Cardiac fibroblast (primary cell): ENCODE measurements around the gene GPR52.

Experiments
- DNase-seq, 2 donors: peaks; one replicate each; pipeline versions ENCODE4 v3.0.0 to v3.0.0-alpha.2; 2010; ENCODE audit warnings: low read depth in 2 of 2
- H3K4me3 ChIP-seq, 2 donors: replicated peaks in 1 of 2; 1 replicate in 1 of 2; 2 replicates in 1 of 2; pipeline ENCODE4 v1.5.1; 2011; ENCODE audit warnings: low read depth in 2 of 2, low read length in 2 of 2, mild to moderate bottlenecking in 2 of 2, moderate library complexity in 1 of 2
- CTCF ChIP-seq: IDR thresholded peaks from one replicate; pipeline ENCODE4 v1.5.1; 2011; ENCODE audit warnings: low read depth, mild to moderate bottlenecking, low read length, inconsistent platforms

Gene GPR52

GRCh38 chr1:174426153-174426552 lies 21.6 kb upstream of the GPR52 start:
- TF ChIP-seq CTCF: no peak
- H3K4me3 ChIP-seq: no peak overlapping the region
- DNase-seq: no peak

DNA sequence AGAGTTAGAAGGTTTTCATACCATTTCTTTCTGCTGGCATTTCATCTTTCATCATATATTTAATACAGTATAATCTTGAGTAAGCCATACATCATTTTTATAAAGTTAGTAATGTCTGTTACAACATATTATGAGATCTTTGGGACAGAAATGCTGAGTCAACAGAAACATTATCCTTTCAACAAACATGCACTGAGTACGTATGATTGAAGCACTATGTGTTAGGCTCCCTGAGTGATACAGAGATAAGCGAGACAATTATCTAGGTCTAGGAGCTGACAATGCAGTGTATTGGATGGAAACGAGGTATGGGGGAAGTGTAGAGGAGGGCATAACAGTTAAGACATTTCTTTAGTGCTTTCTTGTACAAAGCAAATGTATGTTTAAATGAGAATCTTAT lies 19.7 kb upstream of the GPR52 start:
- DNase-seq: peak; percentile 8 to 24
- no peak for TF ChIP-seq CTCF
- no peak overlapping the region for H3K4me3 ChIP-seq

GRCh38 chr1:174428739-174429138 lies 19.0 kb upstream of the GPR52 start:
- DNase-seq: no peak
- TF ChIP-seq CTCF: no peak

DNA sequence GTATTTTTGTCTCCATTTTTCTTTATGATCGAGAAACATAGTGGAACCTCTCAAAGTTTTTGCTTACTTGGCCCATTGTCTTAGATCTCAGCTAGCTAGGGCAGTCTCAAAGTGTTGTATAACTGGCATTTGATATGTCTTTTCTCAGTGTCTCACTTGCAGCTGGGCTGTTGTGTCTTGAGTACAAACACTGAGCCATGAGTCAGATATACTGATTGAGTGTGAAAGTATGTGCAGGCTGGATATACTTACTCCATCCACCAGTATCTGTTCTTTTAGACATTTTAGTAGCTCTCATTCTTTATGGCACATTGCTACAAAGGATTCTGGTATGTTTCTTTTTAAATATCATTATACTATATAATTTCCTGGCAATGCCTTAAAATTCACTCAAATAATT lies 14.3 kb upstream of the GPR52 start:
- TF ChIP-seq CTCF: no peak
- H3K4me3 ChIP-seq: no peak overlapping the region
- peak; percentile 18 to 70 for DNase-seq

More at GRCh38 chr1:174428739-174429138, 19.0 kb upstream of the GPR52 start:
- H3K4me3 ChIP-seq: no peak overlapping the region

DNA sequence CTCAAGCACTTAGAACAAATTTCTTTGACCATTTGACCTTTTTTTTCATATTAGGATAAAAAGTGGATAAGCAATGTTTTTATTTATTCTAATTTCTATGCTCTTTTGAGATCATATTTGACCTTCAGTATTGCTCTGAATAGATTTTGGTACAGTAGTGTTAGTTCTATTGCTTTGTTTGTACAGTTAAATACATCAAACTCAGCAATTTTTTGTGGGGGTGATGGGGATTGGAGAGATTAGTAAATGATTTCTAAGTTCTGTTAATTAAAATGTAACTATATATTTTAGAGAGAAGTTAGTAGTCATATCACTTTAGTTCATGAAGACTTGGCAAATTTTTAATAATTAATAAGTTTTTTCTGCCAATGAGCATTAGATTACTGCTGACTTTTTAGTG lies 2.4 kb upstream of the GPR52 start:
- no peak overlapping the region for H3K4me3 ChIP-seq
- no peak for DNase-seq
- TF ChIP-seq CTCF: no peak

DNA sequence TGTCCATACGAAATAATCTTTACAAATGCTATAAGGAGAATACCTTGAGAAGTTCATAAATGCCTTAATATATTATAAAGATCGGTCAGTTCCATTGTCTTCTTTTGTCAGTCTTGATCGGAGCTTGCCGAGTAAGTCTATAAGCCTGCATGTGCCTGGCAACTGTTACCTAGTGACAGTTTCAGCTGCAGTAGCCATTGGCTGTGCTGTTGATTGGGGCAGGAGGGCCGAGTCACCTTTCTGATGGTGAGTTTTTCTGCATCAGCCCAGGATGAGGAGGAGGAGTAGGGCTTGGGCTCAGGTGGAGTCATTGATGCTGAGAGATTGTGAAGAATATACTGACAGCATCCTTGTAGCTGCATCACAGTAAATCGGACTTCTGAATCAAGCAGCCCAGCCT lies 1.9 kb upstream of the GPR52 start:
- no peak overlapping the region for H3K4me3 ChIP-seq
- DNase-seq: no peak
- no peak for TF ChIP-seq CTCF

GRCh38 chr1:174448531-174448883 lies 743 bp downstream of the GPR52 start:
- H3K4me3 ChIP-seq: no peak overlapping the region
- DNase-seq: no peak
- TF ChIP-seq CTCF: no peak
